Smooth muscle cell (in vitro differentiated cells): ENCODE results near the gene AMFR. TPM values are rescaled to one million over a fixed set of nuclear protein-coding genes. Genes with fewer than 3 reads are reported as not detected.
"Not testable (repeated sequence)": the region's sequence is repeated elsewhere in the genome, so short reads cannot be mapped to it uniquely, and the experiment has no call there.

Source experiments
- DNase-seq: peaks from one replicate; lab custom pipeline; 2025; ENCODE audit not compliant: unreplicated experiment; lab: John Stamatoyannopoulos, UW
- H2AFZ ChIP-seq: fragments of 200-600 bp; sonication (generic); 2 replicates; pipeline ENCODE4 v1.6.0; 2016; ENCODE audit warnings: antibody characterized with exemption, low read depth, mild to moderate bottlenecking
- H3F3A ChIP-seq: fragments of 200-600 bp; sonication (generic); 2 replicates; pipeline ENCODE4 v1.6.0; 2017; ENCODE audit warnings: antibody characterized with exemption, low read depth
- H3K27ac ChIP-seq: fragments of 200-600 bp; sonication (generic); 2 replicates; pipeline ENCODE4 v1.5.1; 2016; ENCODE audit warnings: low read depth, mild to moderate bottlenecking
- H3K27me3 ChIP-seq: fragments of 200-600 bp; sonication (generic); 2 replicates; pipeline ENCODE4 v1.6.1; 2016; ENCODE audit warnings: low read depth, mild to moderate bottlenecking
- H3K36me3 ChIP-seq: fragments of 200-600 bp; sonication (generic); 2 replicates; pipeline ENCODE4 v1.5.1; 2016; ENCODE audit warnings: low read depth
- H3K4me1 ChIP-seq: fragments of 200-600 bp; sonication (generic); 2 replicates; pipeline ENCODE4 v1.5.1; 2016; ENCODE audit warnings: low read depth
- H3K4me2 ChIP-seq: fragments of 200-600 bp; sonication (generic); 2 replicates; pipeline ENCODE4 v1.6.0; 2016; ENCODE audit warnings: mild to moderate bottlenecking
- H3K4me3 ChIP-seq: fragments of 200-600 bp; sonication (generic); 2 replicates; pipeline ENCODE4 v1.5.1; 2016; ENCODE audit warnings: mild to moderate bottlenecking
- H3K79me2 ChIP-seq: fragments of 200-600 bp; sonication (generic); 2 replicates; pipeline ENCODE4 v1.6.0; 2016; ENCODE audit warnings: low read depth, mild to moderate bottlenecking
- H3K9ac ChIP-seq: fragments of 200-600 bp; sonication (generic); 2 replicates; pipeline ENCODE4 v1.6.0; 2016; ENCODE audit warnings: low read depth
- H3K9me3 ChIP-seq: fragments of 200-600 bp; sonication (generic); replicated peaks from 2 replicates; pipeline ENCODE4 v1.5.1; 2016; ENCODE audit warnings: low read depth
- H4K20me1 ChIP-seq: fragments of 200-600 bp; sonication (generic); 2 replicates; pipeline ENCODE4 v1.6.0; 2016; ENCODE audit warnings: low read depth
- CTCF ChIP-seq: fragments of 200-600 bp; sonication (generic); IDR thresholded peaks from 2 replicates; pipeline ENCODE4 v1.5.1; 2017; ENCODE audit warnings: borderline replicate concordance, mild to moderate bottlenecking, antibody characterized with exemption; ENCODE audit not compliant: insufficient read depth, poor library complexity, severe bottlenecking
- whole genome bisulfite sequencing: methylation state at CpG from one replicate; pipeline ENCODE4 v1.1.7; 2016; ENCODE audit warnings: low lambda C conversion rate; 5-methylcytosine and 5-hydroxymethylcytosine counted together
- polyA plus RNA-seq: library from polyadenylated mRNA; unstranded; fragments of >200 nt; fragmentation: Nextera tagmentation; extraction: Ambion mirVana; gene quantifications from 2 replicates; pipeline ENCODE4 v1.2.1, GENCODE V29; 2016
- total RNA-seq: library from RNA; depleted of rRNA; stranded (reverse); fragments of >200 nt; gene quantifications from 2 replicates; pipeline ENCODE4 v1.2.3, GENCODE V29; 2014

AMFR gene
- total and polyA plus RNA-seq, 2 experiments from 2014 or later, result 45.2 to 76.6 TPM

GRCh38 chr16:56387396-56387795, 37.9 kb downstream of the AMFR start:
- Histone ChIP-seq H3K4me3 (no peak overlapping the region), H3K4me2 (no peak overlapping the region), H4K20me1 (peaks cover 8% of the 10 kb centered on the region), H3F3A (no peaks in the 10 kb centered on the region), H3K27me3 (no peaks in the 10 kb centered on the region), H3K79me2 (peaks cover 9% of the 10 kb centered on the region), H3K9me3 (no peaks in the 10 kb centered on the region), H3K9ac (no peak overlapping the region), H3K36me3 (peaks cover 19% of the 10 kb centered on the region), H3K4me1 (no peaks in the 10 kb centered on the region), H3K27ac (no peak overlapping the region), H2AFZ (no peak overlapping the region)
- no peak for TF ChIP-seq CTCF
- DNase-seq, result no peak
- 96% methylated on average over 3 of the region's 3 CpGs for WGBS

- H2AFZ ChIP-seq, result no peak overlapping the region
- no peak overlapping the region for H3K27ac ChIP-seq
- H3K79me2 ChIP-seq, result no peaks in the 10 kb centered on the region
- peaks cover 19% of the 10 kb centered on the region for H3K9me3 ChIP-seq
- WGBS, result 96% methylated on average over 4 of the region's 4 CpGs
- DNase-seq, result no peak
- no peaks in the 10 kb centered on the region for H3K27me3 ChIP-seq
- TF ChIP-seq CTCF, result no peak
- no peaks in the 10 kb centered on the region for H4K20me1 ChIP-seq
- H3K36me3 ChIP-seq, result peaks cover 35% of the 10 kb centered on the region
- H3K9ac ChIP-seq, result no peak overlapping the region
- no peaks in the 10 kb centered on the region for H3F3A ChIP-seq
- H3K4me1 ChIP-seq, result no peaks in the 10 kb centered on the region
- no peak overlapping the region for H3K4me3 ChIP-seq
- no peak overlapping the region for H3K4me2 ChIP-seq
These were observed 41.1 kb downstream of the AMFR start for GRCh38 chr16:56384074-56384721.

- Histone ChIP-seq H3K36me3 (peaks cover 35% of the 10 kb centered on the region), H3K27me3 (no peaks in the 10 kb centered on the region), H3K4me3 (no peak overlapping the region), H3K9me3 (peaks cover 19% of the 10 kb centered on the region), H4K20me1 (no peaks in the 10 kb centered on the region), H3K27ac (no peak overlapping the region), H3K9ac (no peak overlapping the region), H3F3A (no peaks in the 10 kb centered on the region), H2AFZ (no peak overlapping the region), H3K4me1 (no peaks in the 10 kb centered on the region), H3K4me2 (no peak overlapping the region), H3K79me2 (no peaks in the 10 kb centered on the region)
- WGBS, result 74% methylated on average over 5 of the region's 5 CpGs
- no peak for DNase-seq
- no peak for TF ChIP-seq CTCF
These were observed 42.4 kb downstream of the AMFR start for GRCh38 chr16:56382901-56383355.

- 100% methylated on average over 4 of the region's 4 CpGs for WGBS
- no peak overlapping the region for H3K9ac ChIP-seq
- no peak overlapping the region for H3K4me2 ChIP-seq
- H3K79me2 ChIP-seq, result no peaks in the 10 kb centered on the region
- H3K4me1 ChIP-seq, result no peaks in the 10 kb centered on the region
- no peaks in the 10 kb centered on the region for H4K20me1 ChIP-seq
- no peak overlapping the region for H3K27ac ChIP-seq
- no peaks in the 10 kb centered on the region for H3K27me3 ChIP-seq
- peaks cover 32% of the 10 kb centered on the region for H3K36me3 ChIP-seq
- H2AFZ ChIP-seq, result no peak overlapping the region
- DNase-seq, result no peak
- no peak overlapping the region for H3K4me3 ChIP-seq
- no peak for TF ChIP-seq CTCF
- H3K9me3 ChIP-seq, result peaks cover 19% of the 10 kb centered on the region
- no peaks in the 10 kb centered on the region for H3F3A ChIP-seq
These were observed 42.9 kb downstream of the AMFR start for GRCh38 chr16:56382459-56382858.

GRCh38 chr16:56380778-56381485, 44.4 kb downstream of the AMFR start:
- DNase-seq, H3K27me3 ChIP-seq, H3K4me1 ChIP-seq, H3K27ac ChIP-seq, H4K20me1 ChIP-seq, H2AFZ ChIP-seq, H3K9ac ChIP-seq, H3F3A ChIP-seq, H3K4me3 ChIP-seq, H3K4me2 ChIP-seq: not testable (repeated sequence)
- peaks cover 13% of the 10 kb centered on the region for H3K79me2 ChIP-seq
- peaks cover 32% of the 10 kb centered on the region for H3K36me3 ChIP-seq
- peaks cover 19% of the 10 kb centered on the region for H3K9me3 ChIP-seq
- WGBS, result 94% methylated on average over 3 of the region's 3 CpGs
